Activated T-cell treated with anti-CD3 and anti-CD28 coated beads, Interleukin-2, amount 50 U/mL, for 4 hours (primary cell): Measurements from ENCODE around the gene SCRN2. TPM values are rescaled to one million over a fixed set of nuclear protein-coding genes. Genes with fewer than 3 reads are reported as not detected.

Source experiments
- ATAC-seq, 2 donors: fragments of 200-7000 bp; cut with Tn5 transposase; one replicate each; pipeline ENCODE4 v1.10.0; 2021
- DNase-seq: peaks from one replicate; pipeline ENCODE4 v3.0.0-alpha.2; 2020
- H3K27me3 Mint-ChIP-seq: one replicate; pipeline ENCODE4 v1.8.0; 2021; ENCODE audit warnings: low read depth, mixed read lengths
- H3K36me3 Mint-ChIP-seq: one replicate; pipeline ENCODE4 v1.8.0; 2022; ENCODE audit warnings: mixed read lengths; ENCODE audit not compliant: insufficient read depth
- H3K4me1 Mint-ChIP-seq: one replicate; pipeline ENCODE4 v1.8.0; 2021; ENCODE audit warnings: low read depth, mixed read lengths
- H3K4me3 Mint-ChIP-seq: one replicate; pipeline ENCODE4 v1.8.0; 2021; ENCODE audit warnings: mild to moderate bottlenecking, moderate library complexity, mixed read lengths
- H3K9me3 Mint-ChIP-seq: one replicate; pipeline ENCODE4 v1.8.0; 2021; ENCODE audit warnings: mixed read lengths
- total RNA-seq, 3 donors: library from RNA; stranded (reverse); gene quantifications; one replicate each; pipeline ENCODE4 v1.2.1, GENCODE V29; 2021

SCRN2 gene
- total RNA-seq, 3 donors from 2014 or later, result 13.9 to 15.6 (median 14.5) TPM

- DNase-seq (no peak), ATAC-seq (no peak)
- no peaks in the 10 kb centered on the region for H3K36me3 Mint-ChIP-seq
- no peak overlapping the region for H3K4me3 Mint-ChIP-seq
- H3K27me3 Mint-ChIP-seq, result peaks cover 42% of the 10 kb centered on the region
- H3K4me1 Mint-ChIP-seq, result peaks cover 4% of the 10 kb centered on the region
- no peaks in the 10 kb centered on the region for H3K9me3 Mint-ChIP-seq
Measured at GRCh38 chr17:47877368-47878034, 36.4 kb upstream of the SCRN2 start.

GRCh38 chr17:47875011-47875985 is 34.2 kb upstream of the SCRN2 start:
- H3K4me1 Mint-ChIP-seq, result peaks cover 4% of the 10 kb centered on the region
- peaks cover 57% of the 10 kb centered on the region for H3K27me3 Mint-ChIP-seq
- ATAC-seq (no peak), DNase-seq (no peak)
- no peaks in the 10 kb centered on the region for H3K9me3 Mint-ChIP-seq
- H3K36me3 Mint-ChIP-seq, result no peaks in the 10 kb centered on the region
- no peak overlapping the region for H3K4me3 Mint-ChIP-seq

DNA sequence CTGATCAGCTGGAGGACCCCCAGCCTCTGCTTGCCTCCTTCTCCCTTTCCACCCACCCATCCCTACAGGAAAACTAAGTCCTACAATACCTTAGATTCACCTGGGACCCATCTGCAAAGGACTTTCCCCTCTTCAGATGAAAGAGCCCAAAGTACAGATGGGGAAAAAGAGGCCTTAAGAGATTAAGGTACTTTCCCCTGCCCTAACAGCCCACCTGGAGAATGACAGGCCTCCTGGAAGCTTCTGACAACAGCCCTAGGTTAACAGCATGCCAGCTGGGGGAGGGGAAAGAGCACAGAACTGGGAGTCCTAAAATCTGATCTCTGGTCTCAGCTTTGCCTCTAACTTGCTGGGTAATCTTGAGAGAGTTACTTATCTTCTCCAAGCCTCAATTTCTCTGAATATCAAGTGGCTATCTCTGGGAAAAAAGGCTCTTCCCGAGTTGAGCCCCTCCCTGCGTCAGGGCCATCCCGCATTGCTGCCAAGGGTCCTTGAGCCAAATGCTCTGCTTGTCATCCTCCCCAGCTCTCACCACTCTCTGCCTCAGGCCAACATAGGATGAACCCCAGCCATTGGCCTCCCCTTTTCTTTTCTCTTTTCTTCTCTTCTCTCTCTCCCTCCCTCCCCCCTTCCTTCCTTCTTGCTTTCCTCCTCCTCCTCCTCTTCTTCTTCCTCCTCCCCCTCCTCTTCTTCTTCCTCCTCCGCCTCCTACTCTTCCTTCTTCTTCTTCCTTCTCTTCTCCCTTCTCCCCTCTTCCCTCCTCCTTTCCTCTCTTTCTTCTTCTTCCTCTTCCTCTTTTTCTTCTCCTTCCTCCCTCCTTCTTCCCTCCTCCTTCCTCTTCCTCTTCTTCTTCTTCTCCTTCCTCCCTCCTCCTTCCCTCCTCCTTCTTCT is 32.4 kb upstream of the SCRN2 start:
- no peak overlapping the region for H3K4me3 Mint-ChIP-seq
- no peaks in the 10 kb centered on the region for H3K9me3 Mint-ChIP-seq
- H3K27me3 Mint-ChIP-seq, result peaks cover 58% of the 10 kb centered on the region
- no peak for ATAC-seq
- no peak for DNase-seq
- H3K4me1 Mint-ChIP-seq, result no peaks in the 10 kb centered on the region
- H3K36me3 Mint-ChIP-seq, result no peaks in the 10 kb centered on the region

- no peak for ATAC-seq
- Mint-ChIP-seq H3K27me3 (peaks cover 59% of the 10 kb centered on the region), H3K4me1 (no peaks in the 10 kb centered on the region), H3K36me3 (no peaks in the 10 kb centered on the region), H3K4me3 (no peak overlapping the region), H3K9me3 (no peaks in the 10 kb centered on the region)
- no peak for DNase-seq
Measured at GRCh38 chr17:47872651-47873161, 31.6 kb upstream of the SCRN2 start.

DNA sequence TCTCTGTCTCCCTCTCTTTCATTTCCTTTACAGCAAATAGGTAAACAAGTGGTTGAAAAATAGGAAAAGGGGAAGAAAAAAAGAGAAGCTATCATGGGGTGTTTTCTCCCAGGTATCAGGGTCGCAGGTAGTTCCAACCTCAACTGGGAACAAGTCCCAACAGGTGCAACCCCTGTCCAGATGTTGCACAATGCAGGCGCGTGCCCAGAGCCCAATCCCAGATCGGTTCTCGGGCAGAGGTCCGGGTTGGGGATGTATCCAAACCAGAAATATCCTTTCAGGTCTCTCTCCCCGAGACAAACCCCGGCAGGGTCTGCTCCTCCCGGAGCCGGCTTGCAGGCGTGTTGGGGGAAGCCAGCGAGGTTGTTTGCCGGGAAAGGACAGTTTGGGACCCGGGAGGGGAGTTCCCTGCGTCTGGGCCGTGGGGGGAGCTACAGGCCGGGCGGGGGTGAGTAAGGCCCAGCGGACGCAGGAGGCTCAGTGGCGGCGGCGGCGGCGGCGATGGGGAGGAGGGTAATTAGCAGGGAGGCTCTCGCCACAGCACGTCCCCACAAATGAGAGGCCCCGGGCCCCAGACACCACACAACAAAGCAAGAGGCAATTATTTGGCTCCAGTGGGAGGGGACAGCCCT is 31.1 kb upstream of the SCRN2 start:
- no peak for DNase-seq
- Mint-ChIP-seq H3K4me1 (no peaks in the 10 kb centered on the region), H3K36me3 (no peaks in the 10 kb centered on the region), H3K9me3 (no peaks in the 10 kb centered on the region), H3K4me3 (no peak overlapping the region), H3K27me3 (peaks cover 55% of the 10 kb centered on the region)
- ATAC-seq, result no peak

DNA sequence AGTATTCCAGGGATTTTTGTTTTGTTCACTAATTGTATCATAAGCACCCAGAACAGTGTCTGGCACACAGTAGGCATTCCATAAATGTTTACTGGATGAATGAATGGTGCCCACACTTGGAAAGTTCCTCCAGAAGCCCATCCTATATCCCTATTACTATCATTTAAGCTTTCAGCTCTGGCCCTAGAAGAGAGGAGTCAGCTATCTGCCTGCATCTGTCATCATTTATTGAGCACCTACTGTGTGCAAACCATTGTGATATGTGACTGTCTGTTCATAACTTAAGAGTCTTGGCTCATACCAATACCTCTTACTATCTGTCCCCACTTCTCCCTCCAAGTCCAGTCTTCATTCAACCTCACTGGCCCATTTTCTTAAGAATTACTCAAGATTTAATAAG is 30.0 kb upstream of the SCRN2 start:
- no peaks in the 10 kb centered on the region for H3K9me3 Mint-ChIP-seq
- peaks cover 53% of the 10 kb centered on the region for H3K27me3 Mint-ChIP-seq
- DNase-seq (no peak), ATAC-seq (no peak)
- H3K4me1 Mint-ChIP-seq, result no peaks in the 10 kb centered on the region
- no peak overlapping the region for H3K4me3 Mint-ChIP-seq
- no peaks in the 10 kb centered on the region for H3K36me3 Mint-ChIP-seq

GRCh38 chr17:47870056-47870455 is 29.0 kb upstream of the SCRN2 start:
- H3K4me3 Mint-ChIP-seq, result no peak overlapping the region

DNA sequence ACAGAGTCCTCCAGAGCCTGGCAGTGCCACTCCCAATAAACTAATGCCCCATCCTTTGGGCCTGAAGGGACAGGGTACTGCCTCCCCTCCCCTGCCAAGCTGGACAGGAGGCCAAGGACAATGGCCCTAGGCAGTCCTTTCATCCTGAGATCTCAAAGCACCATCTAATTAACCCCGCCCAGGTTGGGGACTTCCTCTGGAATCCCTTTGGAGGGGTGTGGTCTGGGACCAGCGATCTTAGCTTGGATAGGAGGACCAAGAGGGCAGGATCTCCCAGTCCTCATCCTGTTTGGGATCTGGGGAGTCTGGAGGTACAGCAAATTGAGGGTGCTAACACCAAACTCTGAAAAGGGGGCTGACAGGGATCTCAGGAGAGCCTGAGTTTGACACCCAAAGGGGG is 28.0 kb upstream of the SCRN2 start:
- H3K9me3 Mint-ChIP-seq, result no peaks in the 10 kb centered on the region
- peaks cover 43% of the 10 kb centered on the region for H3K27me3 Mint-ChIP-seq
- ATAC-seq, result no peak
- H3K36me3 Mint-ChIP-seq, result no peaks in the 10 kb centered on the region
- DNase-seq, result no peak
- peaks cover 8% of the 10 kb centered on the region for H3K4me1 Mint-ChIP-seq
- H3K4me3 Mint-ChIP-seq, result no peak overlapping the region

More at GRCh38 chr17:47870056-47870455, 29.0 kb upstream of the SCRN2 start:
- Mint-ChIP-seq H3K36me3 (no peaks in the 10 kb centered on the region), H3K9me3 (no peaks in the 10 kb centered on the region), H3K27me3 (peaks cover 48% of the 10 kb centered on the region), H3K4me1 (peaks cover 3% of the 10 kb centered on the region)
- no peak for ATAC-seq
- DNase-seq, result no peak

GRCh38 chr17:47867813-47868533 is 26.9 kb upstream of the SCRN2 start:
- H3K4me1 Mint-ChIP-seq, result peaks cover 11% of the 10 kb centered on the region
- ATAC-seq (no peak), DNase-seq (no peak)
- no peaks in the 10 kb centered on the region for H3K9me3 Mint-ChIP-seq
- H3K4me3 Mint-ChIP-seq, result no peak overlapping the region
- no peaks in the 10 kb centered on the region for H3K36me3 Mint-ChIP-seq
- H3K27me3 Mint-ChIP-seq, result peaks cover 37% of the 10 kb centered on the region

DNA sequence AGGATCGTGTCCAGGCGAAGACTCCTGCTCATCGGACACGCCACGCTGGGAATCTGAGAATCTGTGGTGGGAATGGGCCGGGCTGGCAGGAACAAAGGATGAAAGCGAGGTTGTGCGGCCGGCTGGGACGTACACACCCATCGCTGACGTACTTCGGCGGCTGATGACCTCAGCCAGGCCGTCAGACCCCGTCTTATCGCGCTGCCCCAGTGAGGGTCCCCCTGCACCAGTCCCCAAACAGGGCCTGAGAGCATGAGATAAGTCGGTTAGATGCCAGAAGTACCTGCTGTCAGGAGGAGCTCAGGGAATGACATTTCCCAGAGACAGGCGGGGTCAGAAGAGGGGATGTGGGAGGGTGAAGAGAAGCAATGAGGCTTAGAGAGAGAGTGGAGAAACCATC is 25.9 kb upstream of the SCRN2 start:
- Mint-ChIP-seq H3K4me1 (peaks cover 11% of the 10 kb centered on the region), H3K4me3 (no peak overlapping the region), H3K9me3 (no peaks in the 10 kb centered on the region), H3K27me3 (peaks cover 29% of the 10 kb centered on the region), H3K36me3 (no peaks in the 10 kb centered on the region)
- DNase-seq (no peak), ATAC-seq (no peak)

DNA sequence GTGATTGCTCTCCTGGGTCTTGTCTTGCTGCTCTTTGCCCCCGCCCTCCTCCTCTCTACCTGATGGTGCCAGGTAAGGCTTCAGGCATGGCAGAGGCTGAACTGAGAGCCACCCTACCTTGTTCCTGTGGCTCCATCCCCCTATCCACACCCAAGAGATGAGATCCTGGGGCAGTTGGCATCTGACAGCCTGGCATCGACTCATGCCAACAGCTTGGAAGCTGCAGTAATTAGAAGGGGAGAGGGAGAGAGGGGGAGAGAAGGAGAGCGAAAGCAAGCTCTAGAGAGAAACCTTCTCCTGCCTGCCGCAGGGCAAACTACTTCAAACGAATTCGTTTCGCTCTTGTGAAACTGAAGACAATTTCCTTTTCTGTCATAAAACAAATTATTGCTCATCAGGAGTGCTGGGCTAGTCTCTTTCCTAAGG is 23.7 kb upstream of the SCRN2 start:
- Mint-ChIP-seq H3K4me1 (peaks cover 11% of the 10 kb centered on the region), H3K9me3 (no peaks in the 10 kb centered on the region), H3K27me3 (peaks cover 13% of the 10 kb centered on the region), H3K4me3 (no peak overlapping the region), H3K36me3 (no peaks in the 10 kb centered on the region)
- ATAC-seq, result peak; percentile 73 to 86
- DNase-seq, result no peak

DNA sequence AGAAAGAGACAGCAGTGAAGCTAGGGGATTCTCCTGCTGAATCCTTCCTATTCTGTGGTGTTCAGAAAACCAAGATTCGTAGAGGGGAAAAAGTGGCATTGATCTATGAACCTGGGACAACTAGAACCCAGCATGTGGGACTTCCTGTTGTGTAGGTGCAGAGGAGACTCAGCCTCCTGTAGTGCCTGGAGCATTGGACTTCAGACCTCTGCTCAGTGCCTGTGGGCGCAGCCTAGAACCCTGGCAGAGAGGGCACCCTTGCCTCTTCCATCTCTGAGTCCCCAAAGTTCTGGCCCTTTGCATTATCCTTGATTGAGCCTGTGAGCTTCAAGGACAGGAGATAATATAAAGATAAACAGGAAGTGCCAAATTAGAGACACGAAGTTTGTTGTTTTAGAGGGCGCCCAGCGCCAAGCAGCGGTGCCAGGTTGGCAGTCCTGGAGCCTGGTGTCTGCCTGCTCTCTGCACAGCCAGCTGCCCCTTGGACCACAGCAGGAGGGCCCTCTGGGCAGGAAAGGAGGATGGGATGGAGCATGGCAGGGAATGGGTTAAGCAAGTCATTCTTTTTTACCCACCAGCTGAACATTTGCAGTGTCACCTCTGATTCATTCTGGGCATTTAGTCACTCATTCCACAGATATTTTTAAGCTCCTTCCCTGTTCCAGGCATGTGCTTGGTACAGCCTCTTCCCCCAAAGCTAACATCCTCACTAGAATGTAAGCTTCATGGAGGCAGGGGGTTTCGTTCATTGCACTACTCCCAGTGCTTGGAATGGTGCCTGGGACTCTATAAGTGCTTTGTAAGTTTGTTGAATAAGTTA is 21.8 kb upstream of the SCRN2 start:
- DNase-seq (no peak), ATAC-seq (no peak)
- H3K4me1 Mint-ChIP-seq, result peaks cover 11% of the 10 kb centered on the region
- no peak overlapping the region for H3K4me3 Mint-ChIP-seq
- H3K27me3 Mint-ChIP-seq, result peaks cover 14% of the 10 kb centered on the region
- H3K36me3 Mint-ChIP-seq, result no peaks in the 10 kb centered on the region
- no peaks in the 10 kb centered on the region for H3K9me3 Mint-ChIP-seq
